Occipital lobe (tissue), 2 donors: ENCODE data around the gene ACVR1. TPM values are rescaled to one million over a fixed set of nuclear protein-coding genes. Genes with fewer than 3 reads are reported as not detected.
"Not testable (repeated sequence)": the region's sequence is repeated elsewhere in the genome, so short reads cannot be mapped to it uniquely, and the experiment has no call there.

Source experiments
- DNase-seq: peaks from one replicate; lab custom pipeline; 2025; lab: John Stamatoyannopoulos, UW
- total RNA-seq: library from RNA; depleted of rRNA; stranded (reverse); fragments of >200 nt; gene quantifications from one replicate; pipeline ENCODE4 v1.2.3, GENCODE V29; 2014

The ACVR1 gene
- total RNA-seq, 1 donor from 2014 or later, result 20.3 TPM

- DNase-seq, result no peak
Observed at GRCh38 chr2:157830696-157831570, 45.2 kb downstream of the ACVR1 start.

DNA sequence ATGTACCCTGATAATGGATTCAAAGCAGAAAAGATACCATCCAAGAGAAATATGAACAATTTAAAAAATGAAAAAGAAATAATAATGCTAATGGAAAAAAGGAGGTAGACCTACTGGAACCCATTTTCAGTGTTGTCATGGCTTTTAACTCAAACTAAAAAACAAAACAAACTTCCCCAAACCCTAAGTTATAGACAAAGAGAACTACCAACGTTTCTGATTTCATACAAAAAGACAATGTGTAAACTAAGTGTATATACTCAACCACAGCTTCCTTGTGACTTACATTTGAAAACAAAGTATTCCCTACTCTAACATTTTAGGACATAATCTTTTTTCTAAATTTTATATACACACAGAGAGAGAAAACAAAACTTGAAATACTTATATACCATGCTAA lies 45.9 kb downstream of the ACVR1 start:
- no peak for DNase-seq

DNA sequence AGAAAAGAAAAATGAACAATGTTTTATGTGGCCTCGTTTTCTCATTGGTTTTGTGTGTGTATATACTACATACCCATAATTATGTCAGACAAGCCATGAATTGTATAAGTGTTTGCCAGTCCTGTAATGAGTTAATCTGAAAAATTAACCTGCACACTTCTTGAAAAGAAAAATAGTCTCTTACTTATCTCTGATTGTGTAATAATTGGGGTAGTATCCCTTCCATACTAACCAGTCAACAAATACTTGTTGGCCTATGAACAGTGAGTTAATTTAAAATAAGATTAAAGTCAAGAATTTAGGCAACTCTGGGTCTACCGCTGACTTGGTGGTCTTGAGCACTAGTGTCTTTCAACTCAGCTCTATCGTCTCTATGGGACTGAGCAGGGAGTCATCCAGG lies 48.8 kb downstream of the ACVR1 start:
- no peak for DNase-seq

- not testable (repeated sequence) for DNase-seq
Observed at GRCh38 chr2:157826644-157827043, 49.5 kb downstream of the ACVR1 start.

DNA sequence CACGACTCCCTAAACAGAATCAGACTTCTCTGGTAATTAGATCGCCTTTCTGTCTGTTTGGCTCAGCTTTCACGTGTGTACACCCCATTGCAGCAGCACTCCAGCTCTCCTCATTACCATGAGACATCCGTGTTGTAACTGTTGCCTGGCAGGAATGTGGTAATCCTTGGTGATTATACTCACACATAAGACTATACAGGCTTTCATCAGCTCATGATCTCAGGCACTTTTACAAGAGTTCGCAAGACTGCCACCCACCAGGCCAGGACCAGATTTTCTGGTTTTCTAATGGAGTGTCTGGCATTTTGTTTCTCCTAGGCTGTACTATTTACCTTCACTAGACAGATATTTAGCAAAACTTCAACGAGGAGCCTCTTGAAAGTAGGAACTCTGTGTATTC lies 50.2 kb downstream of the ACVR1 start:
- DNase-seq, result no peak

DNA sequence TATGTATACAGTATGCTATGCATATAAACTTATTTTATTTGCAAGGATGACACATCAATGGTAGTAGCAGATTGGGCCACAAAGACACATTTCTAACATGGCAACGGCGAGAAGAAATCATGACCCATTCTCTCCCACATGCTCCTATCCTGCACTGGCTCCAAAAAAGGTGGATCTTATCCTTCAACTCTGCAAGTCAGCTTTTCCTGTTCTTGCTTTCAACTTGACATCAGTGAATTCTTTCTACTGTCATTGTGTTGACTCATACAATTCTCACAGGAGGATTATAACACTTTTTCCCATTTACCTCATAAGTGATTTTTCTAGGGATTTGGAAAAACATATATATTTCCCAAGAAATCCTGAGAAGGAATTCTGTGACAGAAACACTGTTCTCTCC lies 53.1 kb downstream of the ACVR1 start:
- no peak for DNase-seq

GRCh38 chr2:157822533-157822932 lies 53.6 kb downstream of the ACVR1 start:
- DNase-seq, result no peak

- DNase-seq, result no peak
Observed at GRCh38 chr2:157821519-157822131, 54.5 kb downstream of the ACVR1 start.

GRCh38 chr2:157820193-157820592 lies 55.9 kb downstream of the ACVR1 start:
- no peak for DNase-seq

DNA sequence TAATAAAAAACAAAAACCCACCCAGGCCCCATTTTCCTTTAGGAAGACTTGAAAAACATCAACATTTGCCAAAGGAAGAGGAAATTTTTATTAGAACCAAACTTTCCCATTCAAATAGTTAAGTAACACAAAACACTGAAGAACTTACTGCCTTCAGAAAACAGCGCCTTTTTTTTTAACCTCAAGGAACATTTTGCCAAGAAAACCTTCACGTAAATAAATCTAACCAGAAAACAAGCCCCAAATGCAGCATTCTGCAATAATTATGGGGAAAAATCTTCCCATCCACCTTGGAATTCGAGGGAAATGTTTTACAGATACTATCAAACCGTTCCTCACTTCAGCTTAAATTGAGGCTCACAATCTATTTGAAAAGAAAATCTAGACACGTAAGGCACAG lies 56.4 kb downstream of the ACVR1 start:
- no peak for DNase-seq

DNA sequence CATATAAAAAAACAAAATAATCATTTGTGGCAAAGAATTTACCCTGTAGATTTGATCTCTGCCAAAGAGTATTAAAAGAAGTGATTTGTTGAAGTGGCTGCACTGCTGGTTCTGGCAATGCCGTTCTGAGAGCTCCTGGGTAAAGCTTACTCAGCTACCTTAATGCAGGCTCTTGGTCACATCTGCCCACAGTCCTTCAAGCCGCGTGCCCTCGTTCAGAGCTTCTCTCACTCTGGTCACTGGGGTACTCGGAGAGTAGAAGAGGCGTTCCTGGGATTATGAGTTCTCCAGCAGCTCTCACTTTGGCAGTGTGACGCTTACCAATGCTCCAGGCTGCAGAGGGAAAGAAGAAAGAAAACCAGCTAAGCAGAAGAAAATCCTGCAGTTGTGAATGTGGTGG lies 57.9 kb downstream of the ACVR1 start:
- DNase-seq, result no peak

GRCh38 chr2:157815421-157815820 lies 60.7 kb downstream of the ACVR1 start:
- DNase-seq, result no peak

DNA sequence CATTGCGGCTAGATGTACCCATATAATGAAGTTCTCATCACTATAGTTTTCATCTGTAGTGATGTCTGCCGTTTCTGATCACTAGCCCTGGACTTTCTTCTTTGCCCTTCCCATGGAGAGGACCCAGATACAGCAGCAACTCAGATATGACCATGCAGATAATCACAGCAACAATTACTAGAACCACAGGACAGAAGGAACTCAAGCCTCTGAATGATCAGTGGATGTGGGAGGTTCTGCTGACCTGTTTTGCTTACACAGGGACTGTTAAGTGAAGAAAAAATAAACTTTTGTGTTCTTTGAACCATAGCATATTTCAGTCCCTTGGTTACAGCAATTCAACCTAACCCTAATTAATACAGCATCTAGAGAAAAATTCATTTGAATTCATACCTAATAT lies 62.7 kb downstream of the ACVR1 start:
- DNase-seq, result no peak

- no peak for DNase-seq
Observed at GRCh38 chr2:157810037-157810436, 66.1 kb downstream of the ACVR1 start.

- DNase-seq, result no peak
Observed at GRCh38 chr2:157809212-157809611, 66.9 kb downstream of the ACVR1 start.

GRCh38 chr2:157808421-157808820 lies 67.7 kb downstream of the ACVR1 start:
- no peak for DNase-seq

DNA sequence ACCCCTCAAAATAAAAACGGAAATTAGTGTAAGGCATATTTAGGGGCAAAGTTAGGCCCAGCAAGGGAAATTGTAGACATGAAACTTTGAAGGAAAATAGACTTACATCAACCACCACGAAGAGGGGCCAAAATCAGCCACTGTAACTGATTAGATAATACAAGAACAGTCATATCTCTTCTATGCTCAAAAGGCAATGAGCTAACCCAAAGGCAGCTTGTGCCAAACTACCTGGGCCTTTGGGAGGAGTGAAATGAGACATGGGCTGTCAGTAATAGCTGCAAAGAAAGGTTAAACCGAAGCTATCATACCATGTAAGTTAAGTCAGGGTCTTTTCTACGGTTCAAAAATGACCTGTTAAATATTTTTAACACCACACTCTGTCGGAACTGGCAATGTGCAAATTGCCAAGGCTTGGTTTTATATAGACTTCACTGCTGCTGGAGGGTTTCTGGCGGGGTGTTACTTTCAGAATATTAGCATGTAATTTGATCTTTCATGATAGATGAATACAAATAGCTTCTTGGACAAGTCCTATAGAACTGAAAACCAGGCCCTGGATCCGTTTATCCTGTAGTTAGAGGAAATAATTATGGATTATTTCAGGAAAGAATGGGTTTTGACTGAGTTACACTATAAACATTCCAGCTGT lies 69.6 kb downstream of the ACVR1 start:
- DNase-seq, result no peak

DNA sequence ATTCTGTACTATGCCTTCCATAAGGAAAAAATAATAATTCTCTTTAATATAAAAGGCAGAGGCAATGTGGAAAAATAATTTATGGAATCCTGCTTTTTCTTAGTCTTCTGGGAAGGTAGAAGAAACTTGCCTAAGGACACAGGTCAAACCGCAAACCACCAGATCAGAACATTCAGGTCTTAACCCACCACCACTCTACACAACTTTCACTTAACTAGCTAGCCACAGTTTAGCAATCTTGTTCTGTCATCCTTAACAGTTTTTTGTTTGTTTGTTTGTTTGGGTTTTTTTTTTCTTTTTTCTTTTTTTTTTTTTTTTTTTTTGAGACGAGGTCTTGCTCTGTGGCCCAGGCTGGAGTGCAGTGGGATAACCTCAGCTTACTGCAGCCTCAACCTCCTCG lies 70.6 kb downstream of the ACVR1 start:
- no peak for DNase-seq

GRCh38 chr2:157804355-157804754 lies 71.8 kb downstream of the ACVR1 start:
- no peak for DNase-seq

DNA sequence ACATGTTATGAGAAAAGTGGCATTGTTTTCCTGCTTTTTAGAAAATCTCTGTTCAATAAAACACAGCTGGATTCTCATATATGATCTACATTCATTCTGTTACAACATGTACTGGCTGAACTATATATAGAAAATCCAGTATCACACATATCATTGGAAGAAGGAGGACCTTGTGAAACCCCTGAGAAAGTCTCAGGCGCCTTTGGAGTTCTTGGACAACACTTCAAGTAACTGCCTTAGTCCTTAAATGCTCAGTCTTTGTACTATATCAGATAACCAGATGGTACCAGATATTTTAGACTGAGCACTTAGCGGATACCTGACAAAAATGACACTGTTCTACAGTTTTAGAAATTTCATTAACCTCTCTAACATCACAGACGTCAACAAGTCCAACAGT lies 72.2 kb downstream of the ACVR1 start:
- no peak for DNase-seq

GRCh38 chr2:157803476-157803875 lies 72.7 kb downstream of the ACVR1 start:
- DNase-seq, result no peak

- no peak for DNase-seq
Observed at GRCh38 chr2:157800838-157801495, 75.2 kb downstream of the ACVR1 start.
